H1 (cell line): ENCODE data around the gene NEB. TPM values are rescaled to one million over a fixed set of nuclear protein-coding genes. Genes with fewer than 3 reads are reported as not detected.

ENCODE experiments used
- CTCF ChIA-PET: fragments of 300-600 bp; sonication (Branson Sonifier 250); formaldehyde crosslinking; loops from one replicate; lab custom pipeline; 2021; ENCODE audit not compliant: partially characterized antibody; lab: Charles Lee
- POLR2A ChIA-PET: fragments of 300-600 bp; sonication (Branson Sonifier 250); formaldehyde crosslinking; loops from one replicate; lab custom pipeline; 2021; ENCODE audit warnings: inconsistent platforms; ENCODE audit not compliant: partially characterized antibody; lab: Charles Lee
- DNase-seq, 2 experiments: peaks; one replicate each; pipeline versions ENCODE4 v3.0.0 to v3.0.0-alpha.2; 2010 to 2022; ENCODE audit warnings: low spot score in 2 of 2, low read depth in 1 of 2, mixed read lengths in 1 of 2
- FAIRE-seq: peaks from 2 replicates; lab custom pipeline; 2011; peaks lifted over from hg19 to GRCh38; lab: Jason Lieb, UNC
- H2AFZ ChIP-seq: 2 replicates; pipeline ENCODE4 v1.8.1; 2012; ENCODE audit warnings: low read length, inconsistent platforms
- H2AK5ac ChIP-seq: 2 replicates; pipeline ENCODE4 v1.6.1; 2013; ENCODE audit warnings: low read depth, low read length
- H2BK120ac ChIP-seq: replicated peaks from 2 replicates; pipeline ENCODE3; 2013; ENCODE audit warnings: low read depth, low read length, inconsistent platforms
- H2BK12ac ChIP-seq: 2 replicates; pipeline ENCODE4 v1.6.1; 2013; ENCODE audit warnings: low read depth, low read length
- H2BK15ac ChIP-seq: 2 replicates; pipeline ENCODE4 v1.6.1; 2013; ENCODE audit warnings: low read length
- H2BK20ac ChIP-seq: 2 replicates; pipeline ENCODE4 v1.6.1; 2013; ENCODE audit warnings: low read length
- H2BK5ac ChIP-seq: 2 replicates; pipeline ENCODE4 v1.6.1; 2013; ENCODE audit warnings: low read depth, low read length
- H3K14ac ChIP-seq: 2 replicates; pipeline ENCODE4 v1.6.1; 2013; ENCODE audit warnings: inconsistent platforms; ENCODE audit not compliant: insufficient read length
- H3K18ac ChIP-seq: 2 replicates; pipeline ENCODE4 v1.6.1; 2013; ENCODE audit warnings: low read length; ENCODE audit errors: extremely low read depth
- H3K23ac ChIP-seq: 2 replicates; pipeline ENCODE4 v1.6.1; 2013; ENCODE audit warnings: inconsistent platforms; ENCODE audit not compliant: insufficient read length
- H3K23me2 ChIP-seq: 2 replicates; pipeline ENCODE4 v1.6.1; 2013; ENCODE audit warnings: low read depth, low read length
- H3K27ac ChIP-seq: 2 replicates; pipeline ENCODE4 v1.6.1; 2011; ENCODE audit warnings: low read depth, low read length, inconsistent platforms
- H3K27me3 ChIP-seq, 4 experiments: replicated peaks in 1 of 4; 1 replicate in 1 of 4; 2 replicates in 3 of 4; pipeline versions ENCODE4 v1.6.1 to v1.8.1; 2011 to 2013; ENCODE audit warnings: low read length in 3 of 4, mild to moderate bottlenecking in 3 of 4, inconsistent platforms in 2 of 4, mixed read lengths in 2 of 4, moderate library complexity in 1 of 4; ENCODE audit not compliant: control insufficient read depth in 3 of 4, insufficient read depth in 3 of 4; ENCODE audit errors: extremely low read depth in 1 of 4
- H3K36me3 ChIP-seq, 4 experiments: 2 replicates each; pipeline versions ENCODE4 v1.6.1 to v1.8.1; 2011 to 2013; ENCODE audit warnings: mild to moderate bottlenecking in 4 of 4, low read length in 3 of 4, moderate library complexity in 2 of 4, control low read depth in 1 of 4, inconsistent platforms in 1 of 4; ENCODE audit not compliant: insufficient read depth in 4 of 4, control insufficient read depth in 2 of 4
- H3K4ac ChIP-seq: replicated peaks from 2 replicates; pipeline ENCODE3; 2013; ENCODE audit warnings: low read length, low read depth, mixed read lengths, inconsistent platforms; ENCODE audit not compliant: insufficient read length
- H3K4me1 ChIP-seq, 4 experiments: replicated peaks in 1 of 4; 1 replicate in 1 of 4; 2 replicates in 3 of 4; pipeline versions ENCODE4 v1.6.1 to v1.8.1; 2011 to 2013; ENCODE audit warnings: low read length in 3 of 4, inconsistent platforms in 2 of 4, mixed read lengths in 1 of 4; ENCODE audit not compliant: insufficient read depth in 4 of 4, control insufficient read depth in 3 of 4
- H3K4me2 ChIP-seq, 2 experiments: 2 replicates each; pipeline versions ENCODE4 v1.6.1 to v1.8.1; 2011 to 2013; ENCODE audit warnings: low read depth in 2 of 2, low read length in 2 of 2, control low read depth in 1 of 2, inconsistent platforms in 1 of 2, mild to moderate bottlenecking in 1 of 2; ENCODE audit not compliant: insufficient read depth in 1 of 2
- H3K4me3 ChIP-seq, 4 experiments: fragments of 200-600, 300-600 bp in 1 of 4; sonication (generic), shearing (Covaris generic), sonication (Bioruptor Twin) in 1 of 4; 2 replicates each; pipeline versions ENCODE4 v1.5.1 to v1.8.1; 2011 to 2016; ENCODE audit warnings: low read length in 4 of 4, low read depth in 3 of 4, control low read depth in 2 of 4, inconsistent platforms in 2 of 4, mild to moderate bottlenecking in 2 of 4, mixed read lengths in 1 of 4, moderate library complexity in 1 of 4; ENCODE audit not compliant: insufficient read depth in 2 of 4; ENCODE audit errors: extremely low read depth in 1 of 4
- H3K56ac ChIP-seq: replicated peaks from 2 replicates; pipeline ENCODE3; 2013; ENCODE audit warnings: low read depth, mild to moderate bottlenecking, mixed read lengths, low read length, inconsistent platforms; ENCODE audit not compliant: insufficient read length
- H3K79me1 ChIP-seq: 2 replicates; pipeline ENCODE4 v1.6.1; 2013; ENCODE audit warnings: low read depth, low read length, control low read depth
- H3K79me2 ChIP-seq, 2 experiments: 2 replicates each; pipeline versions ENCODE4 v1.6.1 to v1.8.1; 2012 to 2013; ENCODE audit warnings: low read length in 2 of 2, mild to moderate bottlenecking in 2 of 2, inconsistent platforms in 1 of 2; ENCODE audit not compliant: insufficient read depth in 2 of 2, control insufficient read depth in 1 of 2
- H3K9ac ChIP-seq, 4 experiments: replicated peaks in 1 of 4; 1 replicate in 1 of 4; 2 replicates in 3 of 4; pipeline versions ENCODE4 v1.6.1 to v1.8.1; 2011 to 2013; ENCODE audit warnings: low read depth in 3 of 4, low read length in 3 of 4, control low read depth in 2 of 4, mild to moderate bottlenecking in 2 of 4, moderate library complexity in 2 of 4, inconsistent platforms in 1 of 4; ENCODE audit errors: extremely low read depth in 1 of 4
- H3K9me3 ChIP-seq, 2 experiments: 2 replicates each; pipeline versions ENCODE4 v1.6.1 to v1.8.1; 2012 to 2013; ENCODE audit warnings: mild to moderate bottlenecking in 2 of 2, moderate library complexity in 2 of 2, control low read depth in 1 of 2, inconsistent platforms in 1 of 2, low read depth in 1 of 2, low read length in 1 of 2, mixed read lengths in 1 of 2; ENCODE audit not compliant: insufficient read depth in 2 of 2
- H4K20me1 ChIP-seq, 2 experiments: replicated peaks in 1 of 2; 2 replicates each; pipeline versions ENCODE3 to v1.8.1; 2011 to 2013; ENCODE audit warnings: inconsistent platforms in 2 of 2, low read length in 2 of 2, mild to moderate bottlenecking in 1 of 2; ENCODE audit not compliant: insufficient read depth in 2 of 2, control insufficient read depth in 1 of 2
- H4K5ac ChIP-seq: 2 replicates; pipeline ENCODE4 v1.6.1; 2013; ENCODE audit warnings: low read length, low read depth, mixed read lengths, inconsistent platforms; ENCODE audit not compliant: insufficient read length
- H4K8ac ChIP-seq: 2 replicates; pipeline ENCODE4 v1.8.0; 2013; ENCODE audit warnings: mild to moderate bottlenecking, moderate library complexity, low read length, inconsistent platforms; ENCODE audit not compliant: insufficient read depth; ENCODE audit errors: extremely low read depth
- H4K91ac ChIP-seq: replicated peaks from 2 replicates; pipeline ENCODE3; 2013; ENCODE audit warnings: low read length, mixed read lengths, inconsistent platforms; ENCODE audit not compliant: insufficient read length
- ASH2L ChIP-seq: fragments of 200-600, 300-600 bp; sonication (generic); IDR thresholded peaks from one replicate; pipeline ENCODE4 v1.7.1; 2017; ENCODE audit warnings: low read length
- BRCA1 ChIP-seq: IDR thresholded peaks from 2 replicates; pipeline ENCODE4 v1.6.1; 2012; ENCODE audit warnings: low read depth, low read length, improper control_type of control experiment
- NANOG ChIP-seq: IDR thresholded peaks from 2 replicates; pipeline ENCODE4 v1.6.1; 2011; ENCODE audit warnings: low read length, low read depth, mild to moderate bottlenecking, inconsistent platforms; ENCODE audit not compliant: insufficient read depth, poor library complexity, severe bottlenecking
- SIX5 ChIP-seq: IDR thresholded peaks from 2 replicates; pipeline ENCODE4 v1.6.1; 2011; ENCODE audit warnings: mild to moderate bottlenecking, low read depth, low read length
- SP2 ChIP-seq: IDR thresholded peaks from 2 replicates; pipeline ENCODE4 v1.6.1; 2012; ENCODE audit warnings: mild to moderate bottlenecking, low read length, inconsistent platforms
- TBP ChIP-seq: IDR thresholded peaks from 2 replicates; pipeline ENCODE4 v1.6.1; 2011; ENCODE audit warnings: low read depth, low read length, improper control_type of control experiment
- WGBS, 2 experiments: shearing (Covaris generic) in 1 of 2; methylation state at CpG; one replicate each; pipeline versions ENCODE4 v1.1.6 to v1.1.7; 2013 to 2015; ENCODE audit warnings: low lambda C conversion rate in 2 of 2, mixed read lengths in 2 of 2, inconsistent platforms in 1 of 2, low coverage in 1 of 2, missing lambda C conversion rate in 1 of 2; ENCODE audit not compliant: insufficient replicate concordance in 2 of 2, insufficient coverage in 1 of 2, insufficient read length in 1 of 2; ENCODE audit errors: extremely low coverage in 1 of 2, missing lambda C conversion rate in 1 of 2; 5-methylcytosine and 5-hydroxymethylcytosine counted together
- polyA plus RNA-seq, 7 experiments: library from polyadenylated mRNA; depleted of rRNA in 3 of 7; stranded (reverse) in 5 of 7; unstranded in 2 of 7; fragments of >200 nt in 5 of 7; fragments of 200-250 nt in 2 of 7; gene quantifications; 1 replicate in 5 of 7; 2 replicates in 1 of 7; 4 replicates in 1 of 7; pipeline versions ENCODE4 v1.2.1 to v1.2.3, GENCODE V29; 2011 to 2013; ENCODE audit warnings: missing spikeins in 2 of 7, mixed read lengths in 2 of 7
- total RNA-seq: library from RNA; stranded (reverse); fragmentation: NEBNext Ultra II Directional; extraction: Animal tissue kit (Norgen Biotek cat#: 25700); gene quantifications from 2 replicates; pipeline ENCODE4 v1.2.1, GENCODE V29; 2021
- TF ChIP-seq, protein P1 (sequence below): IDR thresholded peaks from 2 replicates; pipeline ENCODE4 v1.6.1; 2012; ENCODE audit warnings: inconsistent platforms

NEB gene
- total and polyA plus RNA-seq, 2 of the 8 experiments (the other 6 are each of a cell fraction or from before 2014, with no cell fraction given) = 1.4 to 2.5 TPM

DNA sequence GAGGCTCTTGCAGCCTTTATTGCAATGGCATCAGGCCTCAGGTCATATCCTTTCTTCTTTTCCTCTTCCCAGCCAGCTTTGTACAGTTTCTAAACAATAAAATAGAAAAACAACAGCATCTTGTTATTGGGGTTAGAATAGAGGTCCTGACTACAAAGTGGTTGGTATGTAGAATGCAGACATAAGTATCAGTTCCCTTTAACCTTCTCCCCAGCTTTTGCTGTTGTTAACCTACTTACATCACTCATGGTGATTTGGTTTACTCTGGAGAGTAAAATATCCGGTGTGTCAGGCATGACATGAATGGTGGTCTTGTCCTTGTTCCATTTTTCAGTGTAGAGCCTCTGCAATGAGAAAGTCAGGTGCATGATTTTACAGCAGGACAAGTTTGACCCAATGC lies 69.8 kb downstream of the NEB start:
- TF ChIP-seq TBP (no peak), BRCA1 (no peak), NANOG (no peak), ASH2L (no peak), SP2 (no peak), SIX5 (no peak)
- TF ChIP-seq, protein P1, sequence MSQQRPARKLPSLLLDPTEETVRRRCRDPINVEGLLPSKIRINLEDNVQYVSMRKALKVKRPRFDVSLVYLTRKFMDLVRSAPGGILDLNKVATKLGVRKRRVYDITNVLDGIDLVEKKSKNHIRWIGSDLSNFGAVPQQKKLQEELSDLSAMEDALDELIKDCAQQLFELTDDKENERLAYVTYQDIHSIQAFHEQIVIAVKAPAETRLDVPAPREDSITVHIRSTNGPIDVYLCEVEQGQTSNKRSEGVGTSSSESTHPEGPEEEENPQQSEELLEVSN = no peak
- TF ChIP-seq, all 59 proteins: peak for 0
- ChIA-PET POLR2A (no interaction called here), CTCF (interaction anchor here (1.0 kb wide), 1 partner anchor 100 kb away, joined by 3 read pairs; no protein-coding TSS in a partner anchor)
- no peak overlapping the region for H4K91ac ChIP-seq
- no peaks in the 10 kb centered on the region for H3K23me2 ChIP-seq
- H2AFZ ChIP-seq = no peak overlapping the region
- no peak overlapping the region for H2AK5ac ChIP-seq
- no peak overlapping the region for H3K9ac ChIP-seq
- no peak overlapping the region for H2BK5ac ChIP-seq
- H3K79me1 ChIP-seq = no peaks in the 10 kb centered on the region
- 92% methylated on average over 1 of the region's 1 CpG; no CpG with 5 or more reads in 1 of the 2 experiments for WGBS, 2 experiments
- H3K4me3 ChIP-seq = no peak overlapping the region
- H4K5ac ChIP-seq = no peak overlapping the region
- no peaks in the 10 kb centered on the region for H3K27me3 ChIP-seq
- no peak for DNase-seq
- peaks cover 0 to 2% (median under 1%) of the 10 kb centered on the region in 4 experiments; a peak in 3 of 7 replicates for H3K4me1 ChIP-seq
- H3K14ac ChIP-seq = no peak overlapping the region
- no peaks in the 10 kb centered on the region for H3K36me3 ChIP-seq
- no peak overlapping the region for H3K4me2 ChIP-seq
- H3K4ac ChIP-seq = no peak overlapping the region
- no peak overlapping the region for H3K56ac ChIP-seq
- no peak overlapping the region for H3K27ac ChIP-seq
- H2BK20ac ChIP-seq = no peak overlapping the region
- no peak overlapping the region for H2BK120ac ChIP-seq
- H3K23ac ChIP-seq = no peak overlapping the region
- no peak overlapping the region for H3K18ac ChIP-seq
- no peaks in the 10 kb centered on the region for H4K20me1 ChIP-seq
- no peak overlapping the region for H2BK15ac ChIP-seq
- no peak for FAIRE-seq
- H3K79me2 ChIP-seq = no peaks in the 10 kb centered on the region
- H4K8ac ChIP-seq = no peak overlapping the region
- no peaks in the 10 kb centered on the region for H3K9me3 ChIP-seq
- no peak overlapping the region for H2BK12ac ChIP-seq
